WTC11 (cell line): ENCODE results near the gene ERP44. TPM values are rescaled to one million over a fixed set of nuclear protein-coding genes. Genes with fewer than 3 reads are reported as not detected.

Source experiments
- ATAC-seq: fragments of 200-7000 bp; cut with Tn5 transposase; 2 replicates; pipeline ENCODE4 v1.10.0; 2021; ENCODE audit warnings: mild to moderate bottlenecking, moderate library complexity
- CTCF ChIA-PET: fragments of 300-600 bp; sonication (Branson Sonifier 250); formaldehyde crosslinking; loops from one replicate; lab custom pipeline; 2021; ENCODE audit warnings: antibody characterized with exemption; lab: Charles Lee
- POLR2A ChIA-PET: fragments of 350-600 bp; sonication (Branson Sonifier 250); formaldehyde crosslinking; loops from one replicate; lab custom pipeline; 2021; ENCODE audit warnings: antibody characterized with exemption; lab: Charles Lee
- DNase-seq: peaks from one replicate; pipeline ENCODE4 v3.0.0; 2021; ENCODE audit warnings: low spot score
- H3K27ac Mint-ChIP-seq: 2 replicates; pipeline ENCODE4 v1.8.0; 2021; ENCODE audit warnings: mixed read lengths
- H3K27me3 Mint-ChIP-seq: 2 replicates; pipeline ENCODE4 v1.8.0; 2021; ENCODE audit warnings: low read depth, mild to moderate bottlenecking, moderate library complexity, mixed read lengths
- H3K36me3 Mint-ChIP-seq: 2 replicates; pipeline ENCODE4 v1.8.0; 2021; ENCODE audit warnings: mixed read lengths
- H3K4me1 Mint-ChIP-seq: 2 replicates; pipeline ENCODE4 v1.8.0; 2022; ENCODE audit warnings: mixed read lengths
- H3K4me3 Mint-ChIP-seq: 2 replicates; pipeline ENCODE4 v1.8.0; 2021; ENCODE audit warnings: mild to moderate bottlenecking, moderate library complexity, mixed read lengths
- H3K9me3 Mint-ChIP-seq: 2 replicates; pipeline ENCODE4 v1.8.0; 2021; ENCODE audit warnings: mixed read lengths
- AFF4 ChIP-seq: sonication (generic); formaldehyde crosslinking; IDR thresholded peaks from 2 replicates; pipeline ENCODE4 v1.8.1; 2023; ENCODE audit warnings: mild to moderate bottlenecking, missing genetic modification reagents, borderline replicate concordance
- ATF2 ChIP-seq: sonication (generic); formaldehyde crosslinking; IDR thresholded peaks from 2 replicates; pipeline ENCODE4 v1.8.1; 2022; ENCODE audit warnings: low read depth, missing genetic modification reagents, borderline replicate concordance
- ATF6 ChIP-seq: sonication (generic); formaldehyde crosslinking; IDR thresholded peaks from 2 replicates; pipeline ENCODE4 v1.8.1; 2023; ENCODE audit warnings: mild to moderate bottlenecking, missing genetic modification reagents
- CDX4 ChIP-seq: fragments of 250-450 bp; sonication (Bioruptor Pico); IDR thresholded peaks from 2 replicates; pipeline ENCODE4 v1.9.0; 2021; ENCODE audit warnings: moderate library complexity, mild to moderate bottlenecking, inconsistent platforms, borderline replicate concordance
- CREM ChIP-seq: sonication (generic); formaldehyde crosslinking; IDR thresholded peaks from 2 replicates; pipeline ENCODE4 v1.8.1; 2022; ENCODE audit warnings: mild to moderate bottlenecking, missing genetic modification reagents, moderate library complexity
- E2F1 ChIP-seq: sonication (generic); formaldehyde crosslinking; IDR thresholded peaks from 2 replicates; pipeline ENCODE4 v1.8.0; 2022; ENCODE audit warnings: mild to moderate bottlenecking, missing genetic modification reagents
- E2F5 ChIP-seq: sonication (generic); formaldehyde crosslinking; IDR thresholded peaks from 2 replicates; pipeline ENCODE4 v1.8.1; 2022; ENCODE audit warnings: mild to moderate bottlenecking, moderate library complexity, missing genetic modification reagents
- FOXJ3 ChIP-seq: sonication (generic); formaldehyde crosslinking; IDR thresholded peaks from 2 replicates; pipeline ENCODE4 v1.9.0; 2021; ENCODE audit warnings: missing genetic modification reagents, mild to moderate bottlenecking, borderline replicate concordance
- GRHL2 ChIP-seq: fragments of 250-450 bp; sonication (Bioruptor Pico); IDR thresholded peaks from 2 replicates; pipeline ENCODE4 v1.8.0; 2022; ENCODE audit warnings: mild to moderate bottlenecking, moderate library complexity; ENCODE audit not compliant: insufficient replicate concordance, severe bottlenecking
- IRF2 ChIP-seq: sonication (generic); formaldehyde crosslinking; IDR thresholded peaks from 2 replicates; pipeline ENCODE4 v1.8.0; 2022; ENCODE audit warnings: low read depth, missing genetic modification reagents, borderline replicate concordance
- NFATC4 ChIP-seq: fragments of 250-450 bp; sonication (Bioruptor Pico); IDR thresholded peaks from 2 replicates; pipeline ENCODE4 v1.9.0; 2021; ENCODE audit warnings: mild to moderate bottlenecking
- NFE2L1 ChIP-seq: sonication (generic); formaldehyde crosslinking; IDR thresholded peaks from 2 replicates; pipeline ENCODE4 v1.8.1; 2023; ENCODE audit warnings: missing genetic modification reagents
- NFYB ChIP-seq: sonication (generic); formaldehyde crosslinking; conservative IDR thresholded peaks from 2 replicates; pipeline ENCODE4 v1.8.0; 2022; ENCODE audit warnings: low read depth, missing genetic modification reagents
- NR3C1 ChIP-seq: sonication (generic); formaldehyde crosslinking; conservative IDR thresholded peaks from 2 replicates; pipeline ENCODE4 v1.8.1; 2023; ENCODE audit warnings: low read depth, mild to moderate bottlenecking, missing genetic modification reagents
- USF1 ChIP-seq: sonication (generic); formaldehyde crosslinking; IDR thresholded peaks from 2 replicates; pipeline ENCODE4 v1.8.0; 2022; ENCODE audit warnings: mild to moderate bottlenecking, missing genetic modification reagents
- ZMAT4 ChIP-seq: fragments of 250-450 bp; sonication (Bioruptor Pico); IDR thresholded peaks from 2 replicates; pipeline ENCODE4 v1.9.0; 2021; ENCODE audit warnings: mild to moderate bottlenecking
- ZNF263 ChIP-seq: sonication (generic); formaldehyde crosslinking; IDR thresholded peaks from 2 replicates; pipeline ENCODE4 v1.8.1; 2022; ENCODE audit warnings: low read depth, mild to moderate bottlenecking, moderate library complexity, missing genetic modification reagents
- ZNF396 ChIP-seq: fragments of 250-450 bp; sonication (Bioruptor Pico); IDR thresholded peaks from 2 replicates; pipeline ENCODE4 v1.8.0; 2021; ENCODE audit warnings: mild to moderate bottlenecking, moderate library complexity, borderline replicate concordance
- ZNF423 ChIP-seq: fragments of 250-450 bp; sonication (Bioruptor Pico); IDR thresholded peaks from 2 replicates; pipeline ENCODE4 v2.1.2; 2022; ENCODE audit warnings: mild to moderate bottlenecking, moderate library complexity
- ZSCAN18 ChIP-seq: fragments of 250-450 bp; sonication (Bioruptor Pico); IDR thresholded peaks from 2 replicates; pipeline ENCODE4 v2.1.2; 2022; ENCODE audit warnings: mild to moderate bottlenecking, moderate library complexity
- total RNA-seq: library from RNA; stranded (reverse); gene quantifications from 3 replicates; pipeline ENCODE4 v1.2.3, GENCODE V29; 2021

ERP44 gene
- total RNA-seq, 1 experiment from 2014 or later: 13.7 TPM

GRCh38 chr9:99970481-99970880 lies 128.3 kb downstream of the ERP44 start (continued):
- no peak for TF ChIP-seq AFF4 (CRISPR knock-in tag)
- TF ChIP-seq NFYB (CRISPR knock-in tag): no peak
- no peak for TF ChIP-seq ZNF263
- TF ChIP-seq CDX4 (CRISPR knock-in tag): no peak
- no peak for TF ChIP-seq NR3C1 (CRISPR knock-in tag)
- TF ChIP-seq E2F5: no peak
- no peak for TF ChIP-seq ZMAT4 (CRISPR knock-in tag)
- TF ChIP-seq ZNF396 (CRISPR knock-in tag): no peak

GRCh38 chr9:99967457-99967856 lies 131.3 kb downstream of the ERP44 start:
- DNase-seq: no peak
- peaks cover 5% of the 10 kb centered on the region for H3K36me3 Mint-ChIP-seq
- no peak overlapping the region for H3K4me3 Mint-ChIP-seq
- peaks cover 21% of the 10 kb centered on the region for H3K4me1 Mint-ChIP-seq
- no peak overlapping the region for H3K27ac Mint-ChIP-seq
- POLR2A ChIA-PET: no interaction called here
- CTCF ChIA-PET: interaction anchor here (0.7 to 1.2 kb wide), 4 partner anchors 20 to 782 kb away, joined by 3 to 4 read pairs (median 4); no protein-coding TSS in a partner anchor
- TF ChIP-seq CREM (CRISPR knock-in tag) (no peak), GRHL2 (CRISPR knock-in tag) (no peak), ZNF423 (CRISPR knock-in tag) (0 out of 2 replicates have a peak, but pooled peaks have one; percentile 26)
- TF ChIP-seq, all 79 proteins: peak for 1
- Mint-ChIP-seq H3K9me3 (no peaks in the 10 kb centered on the region), H3K27me3 (no peaks in the 10 kb centered on the region)
- ATAC-seq: peak; percentile 39

- ChIA-PET CTCF (no interaction called here), POLR2A (no interaction called here)
- Mint-ChIP-seq H3K36me3 (peaks cover 5% of the 10 kb centered on the region), H3K27me3 (no peaks in the 10 kb centered on the region), H3K4me1 (peaks cover 21% of the 10 kb centered on the region), H3K27ac (no peak overlapping the region), H3K4me3 (no peak overlapping the region), H3K9me3 (no peaks in the 10 kb centered on the region)
- ATAC-seq (peak; percentile 87), DNase-seq (no peak)
- TF ChIP-seq ZNF396 (CRISPR knock-in tag): no peak
- no peak for TF ChIP-seq E2F1 (CRISPR knock-in tag)
- TF ChIP-seq USF1 (CRISPR knock-in tag): no peak
- no peak for TF ChIP-seq IRF2 (CRISPR knock-in tag)
- TF ChIP-seq ATF2 (CRISPR knock-in tag): no peak
- TF ChIP-seq ZSCAN18 (CRISPR knock-in tag): no peak
- no peak for TF ChIP-seq ATF6 (CRISPR knock-in tag)
- no peak for TF ChIP-seq NFE2L1 (CRISPR knock-in tag)
- no peak for TF ChIP-seq FOXJ3 (CRISPR knock-in tag)
- no peak for TF ChIP-seq NFATC4
These were observed 132.1 kb downstream of the ERP44 start for GRCh38 chr9:99966716-99967115.
